GM13977 (cell line): ENCODE data around the gene KCNJ10.

Experiments used
- DNase-seq: peaks from one replicate; pipeline ENCODE4 v3.0.0; 2012; ENCODE audit warnings: low spot score
- in situ Hi-C: fragments of 300-500 bp; cut with MboI; formaldehyde crosslinking; loops from one replicate; pipeline ENCODE4 v1.12.0; 2022; ENCODE audit warnings: low sequenced_read_pairs, low pct_unique_long_range_greater_than_20kb, mixed read lengths, inconsistent platforms; ENCODE audit not compliant: unreplicated experiment
- TF ChIP-seq, protein P1 (sequence below): IDR thresholded peaks from 2 replicates; pipeline ENCODE4 v1.5.1; 2012; ENCODE audit warnings: mild to moderate bottlenecking, control low read depth; ENCODE audit not compliant: insufficient read depth; ENCODE audit errors: extremely low read depth, missing control alignments

Gene KCNJ10

GRCh38 chr1:159955456-159955855 is 114.5 kb downstream of the KCNJ10 start:
- TF ChIP-seq, protein P1, sequence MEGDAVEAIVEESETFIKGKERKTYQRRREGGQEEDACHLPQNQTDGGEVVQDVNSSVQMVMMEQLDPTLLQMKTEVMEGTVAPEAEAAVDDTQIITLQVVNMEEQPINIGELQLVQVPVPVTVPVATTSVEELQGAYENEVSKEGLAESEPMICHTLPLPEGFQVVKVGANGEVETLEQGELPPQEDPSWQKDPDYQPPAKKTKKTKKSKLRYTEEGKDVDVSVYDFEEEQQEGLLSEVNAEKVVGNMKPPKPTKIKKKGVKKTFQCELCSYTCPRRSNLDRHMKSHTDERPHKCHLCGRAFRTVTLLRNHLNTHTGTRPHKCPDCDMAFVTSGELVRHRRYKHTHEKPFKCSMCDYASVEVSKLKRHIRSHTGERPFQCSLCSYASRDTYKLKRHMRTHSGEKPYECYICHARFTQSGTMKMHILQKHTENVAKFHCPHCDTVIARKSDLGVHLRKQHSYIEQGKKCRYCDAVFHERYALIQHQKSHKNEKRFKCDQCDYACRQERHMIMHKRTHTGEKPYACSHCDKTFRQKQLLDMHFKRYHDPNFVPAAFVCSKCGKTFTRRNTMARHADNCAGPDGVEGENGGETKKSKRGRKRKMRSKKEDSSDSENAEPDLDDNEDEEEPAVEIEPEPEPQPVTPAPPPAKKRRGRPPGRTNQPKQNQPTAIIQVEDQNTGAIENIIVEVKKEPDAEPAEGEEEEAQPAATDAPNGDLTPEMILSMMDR, result no peak
- DNase-seq, result no peak
- in situ Hi-C loops, result no loop called here

DNA sequence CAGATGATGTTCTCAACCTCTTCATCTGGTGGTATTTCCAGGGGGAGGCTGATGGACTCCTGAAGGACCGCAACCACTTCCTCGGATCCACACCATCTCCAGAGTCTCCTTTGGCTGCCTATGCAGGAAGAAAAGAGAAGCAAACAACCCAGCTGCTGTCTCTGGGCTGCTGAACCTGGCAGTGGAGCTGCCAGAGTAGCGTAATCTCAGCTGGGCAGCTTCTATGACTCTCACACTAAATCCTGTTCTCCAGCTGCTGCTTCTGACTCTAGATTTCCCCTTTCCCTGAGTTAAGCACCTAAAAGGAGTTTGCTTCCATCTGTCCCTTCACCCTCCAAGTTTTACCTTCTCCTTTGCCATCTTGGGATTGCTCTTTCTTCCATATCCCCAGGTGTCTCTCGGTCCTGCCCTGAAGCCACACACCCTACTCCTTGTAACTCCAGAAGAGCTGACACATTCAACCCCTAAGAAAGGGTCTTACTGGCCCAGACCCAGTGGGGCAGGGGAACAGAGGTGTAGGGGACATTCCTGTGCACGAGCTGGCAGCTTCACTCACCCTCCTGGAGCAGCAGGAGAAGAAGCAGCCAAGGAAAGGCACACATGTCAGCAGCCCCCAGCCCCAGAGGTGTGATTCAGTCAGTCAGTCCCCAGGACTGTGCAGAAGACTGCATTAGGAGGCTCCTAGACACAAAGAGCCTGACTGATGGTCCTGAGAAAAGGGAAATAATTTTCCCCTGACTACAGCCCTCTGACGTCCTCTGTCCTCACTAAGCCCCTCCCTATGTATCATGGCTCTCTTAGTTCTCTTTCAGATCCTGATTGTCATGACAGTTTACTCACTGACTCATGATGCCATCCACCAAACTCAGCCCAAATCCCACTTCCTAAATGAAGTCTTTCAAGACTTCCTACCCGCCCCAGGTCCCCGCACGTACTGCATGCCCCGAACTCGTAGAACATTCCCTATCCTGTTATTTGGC is 116.1 kb downstream of the KCNJ10 start, which contains the start of gene SLAMF9:
TSS of gene SLAMF9 (minus strand) at position 702 of the 980 bp plus-strand sequence. CDS start at position 602, 100 bp downstream.
- TF ChIP-seq, protein P1, result no peak
- in situ Hi-C loops, result no loop called here
- DNase-seq, result no peak

GRCh38 chr1:159952932-159953331 is 117.0 kb downstream of the KCNJ10 start:
- DNase-seq, result no peak
- TF ChIP-seq, protein P1, result no peak
- in situ Hi-C loops, result no loop called here

DNA sequence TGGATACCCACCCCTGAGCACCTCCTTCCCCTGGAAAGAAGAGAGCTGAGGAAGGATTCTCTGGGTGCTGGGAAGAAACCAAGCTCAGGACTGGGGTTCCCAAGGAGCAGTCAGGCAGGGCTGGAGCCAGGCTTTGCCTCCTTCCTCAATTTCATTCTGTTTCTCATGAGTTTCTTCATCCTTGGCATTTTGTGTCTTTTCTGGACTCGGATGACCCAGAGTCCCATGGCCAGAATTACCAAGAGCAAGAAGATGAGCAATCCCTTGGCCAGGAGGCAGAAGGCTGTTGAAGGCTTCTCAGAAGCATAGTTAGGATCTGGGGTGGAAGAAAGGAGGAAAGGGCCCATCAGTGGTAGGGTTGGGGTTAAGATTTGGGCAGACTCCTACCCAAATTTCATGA is 118.4 kb downstream of the KCNJ10 start:
- DNase-seq, result no peak
- in situ Hi-C loops, result no loop called here
- TF ChIP-seq, protein P1, result no peak

DNA sequence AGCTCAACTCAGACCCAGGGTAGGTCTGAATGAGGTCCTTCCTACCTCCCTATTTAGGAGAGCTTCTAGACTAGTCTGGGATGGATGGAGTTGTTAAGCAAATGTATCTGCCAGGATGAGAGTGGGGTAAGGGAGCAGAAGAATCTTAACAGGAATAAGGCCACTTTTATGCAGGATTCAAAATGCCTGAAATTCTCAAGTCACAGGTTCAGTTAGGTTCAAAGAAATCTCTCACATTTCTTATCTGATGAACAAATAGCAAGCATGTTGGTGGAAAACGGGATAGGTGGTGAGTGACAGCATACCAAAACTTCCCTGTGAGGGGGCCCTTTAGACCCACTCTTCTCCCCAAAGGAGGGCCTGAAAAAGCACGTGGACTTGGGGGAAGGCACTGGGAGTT is 118.9 kb downstream of the KCNJ10 start:
- DNase-seq, result no peak
- TF ChIP-seq, protein P1, result no peak
- in situ Hi-C loops, result no loop called here

GRCh38 chr1:159949981-159950381 is 120.0 kb downstream of the KCNJ10 start:
- in situ Hi-C loops, result no loop called here
- DNase-seq, result no peak
- TF ChIP-seq, protein P1, result no peak
